ENCODE measurements around the gene GTF2F2.

DNA sequence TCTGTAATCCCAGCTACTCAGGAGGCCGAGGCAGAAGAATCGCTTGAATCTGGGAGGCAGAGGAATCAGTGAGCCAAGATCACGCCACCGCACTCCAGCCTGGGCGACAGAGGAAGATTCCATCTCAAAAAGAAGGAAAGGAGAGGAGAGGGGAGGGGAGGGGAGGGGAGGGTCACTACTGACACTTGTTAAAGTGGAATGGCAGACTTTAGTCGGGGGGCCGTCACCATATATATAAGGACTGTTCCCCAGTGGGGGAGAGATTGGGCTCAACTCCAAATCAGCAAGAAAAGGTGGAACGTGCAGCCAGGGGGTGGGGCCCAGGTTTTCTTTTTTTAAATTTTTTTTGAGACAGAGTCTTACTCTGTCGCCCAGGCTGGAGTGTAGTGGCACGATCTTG is 194.5 kb downstream of the GTF2F2 start:
- TF ChIP-seq, protein P1, sequence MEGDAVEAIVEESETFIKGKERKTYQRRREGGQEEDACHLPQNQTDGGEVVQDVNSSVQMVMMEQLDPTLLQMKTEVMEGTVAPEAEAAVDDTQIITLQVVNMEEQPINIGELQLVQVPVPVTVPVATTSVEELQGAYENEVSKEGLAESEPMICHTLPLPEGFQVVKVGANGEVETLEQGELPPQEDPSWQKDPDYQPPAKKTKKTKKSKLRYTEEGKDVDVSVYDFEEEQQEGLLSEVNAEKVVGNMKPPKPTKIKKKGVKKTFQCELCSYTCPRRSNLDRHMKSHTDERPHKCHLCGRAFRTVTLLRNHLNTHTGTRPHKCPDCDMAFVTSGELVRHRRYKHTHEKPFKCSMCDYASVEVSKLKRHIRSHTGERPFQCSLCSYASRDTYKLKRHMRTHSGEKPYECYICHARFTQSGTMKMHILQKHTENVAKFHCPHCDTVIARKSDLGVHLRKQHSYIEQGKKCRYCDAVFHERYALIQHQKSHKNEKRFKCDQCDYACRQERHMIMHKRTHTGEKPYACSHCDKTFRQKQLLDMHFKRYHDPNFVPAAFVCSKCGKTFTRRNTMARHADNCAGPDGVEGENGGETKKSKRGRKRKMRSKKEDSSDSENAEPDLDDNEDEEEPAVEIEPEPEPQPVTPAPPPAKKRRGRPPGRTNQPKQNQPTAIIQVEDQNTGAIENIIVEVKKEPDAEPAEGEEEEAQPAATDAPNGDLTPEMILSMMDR (IDR thresholded peaks at IDR 0.05; ENCODE audit: insufficient read depth, low read length): no peak
- TF ChIP-seq, protein P2, sequence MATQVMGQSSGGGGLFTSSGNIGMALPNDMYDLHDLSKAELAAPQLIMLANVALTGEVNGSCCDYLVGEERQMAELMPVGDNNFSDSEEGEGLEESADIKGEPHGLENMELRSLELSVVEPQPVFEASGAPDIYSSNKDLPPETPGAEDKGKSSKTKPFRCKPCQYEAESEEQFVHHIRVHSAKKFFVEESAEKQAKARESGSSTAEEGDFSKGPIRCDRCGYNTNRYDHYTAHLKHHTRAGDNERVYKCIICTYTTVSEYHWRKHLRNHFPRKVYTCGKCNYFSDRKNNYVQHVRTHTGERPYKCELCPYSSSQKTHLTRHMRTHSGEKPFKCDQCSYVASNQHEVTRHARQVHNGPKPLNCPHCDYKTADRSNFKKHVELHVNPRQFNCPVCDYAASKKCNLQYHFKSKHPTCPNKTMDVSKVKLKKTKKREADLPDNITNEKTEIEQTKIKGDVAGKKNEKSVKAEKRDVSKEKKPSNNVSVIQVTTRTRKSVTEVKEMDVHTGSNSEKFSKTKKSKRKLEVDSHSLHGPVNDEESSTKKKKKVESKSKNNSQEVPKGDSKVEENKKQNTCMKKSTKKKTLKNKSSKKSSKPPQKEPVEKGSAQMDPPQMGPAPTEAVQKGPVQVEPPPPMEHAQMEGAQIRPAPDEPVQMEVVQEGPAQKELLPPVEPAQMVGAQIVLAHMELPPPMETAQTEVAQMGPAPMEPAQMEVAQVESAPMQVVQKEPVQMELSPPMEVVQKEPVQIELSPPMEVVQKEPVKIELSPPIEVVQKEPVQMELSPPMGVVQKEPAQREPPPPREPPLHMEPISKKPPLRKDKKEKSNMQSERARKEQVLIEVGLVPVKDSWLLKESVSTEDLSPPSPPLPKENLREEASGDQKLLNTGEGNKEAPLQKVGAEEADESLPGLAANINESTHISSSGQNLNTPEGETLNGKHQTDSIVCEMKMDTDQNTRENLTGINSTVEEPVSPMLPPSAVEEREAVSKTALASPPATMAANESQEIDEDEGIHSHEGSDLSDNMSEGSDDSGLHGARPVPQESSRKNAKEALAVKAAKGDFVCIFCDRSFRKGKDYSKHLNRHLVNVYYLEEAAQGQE (IDR thresholded peaks at IDR 0.05; ENCODE audit: insufficient replicate concordance, low read depth): no peak
- TF ChIP-seq GABPA (IDR thresholded peaks at IDR 0.05; ENCODE audit: low read depth): no peak
- TF ChIP-seq POLR2AphosphoS5 (IDR thresholded peaks at IDR 0.05; ENCODE audit: low read depth): no peak
- no peak for TF ChIP-seq SPI1 (IDR thresholded peaks at IDR 0.05; ENCODE audit: borderline replicate concordance, low read depth)
